K562 (cell line): ENCODE results near the gene ZBTB8A. TPM values are rescaled to one million over a fixed set of nuclear protein-coding genes. Genes with fewer than 3 reads are reported as not detected.

Experiments used
- BRF2 ChIP-seq: IDR thresholded peaks from 3 replicates; pipeline ENCODE4 v1.6.1; 2011; ENCODE audit warnings: borderline replicate concordance, mild to moderate bottlenecking; ENCODE audit not compliant: insufficient read length, insufficient read depth
- CREM ChIP-seq: IDR thresholded peaks from 2 replicates; pipeline ENCODE4 v1.6.1; 2014; ENCODE audit warnings: antibody characterized with exemption, low read depth
- ETV5 ChIP-seq: sonication (generic); formaldehyde crosslinking; IDR thresholded peaks from 2 replicates; pipeline ENCODE4 v1.4.0; 2020; ENCODE audit warnings: low read depth, mild to moderate bottlenecking, missing genetic modification reagents
- EZH2 ChIP-seq: IDR thresholded peaks from 2 replicates; pipeline ENCODE4 v1.6.1; 2012; ENCODE audit warnings: low read depth, mild to moderate bottlenecking, inconsistent platforms, low read length, borderline replicate concordance
- GTF2E2 ChIP-seq: fragments of 200-800 bp; sonication (Bioruptor generic); IDR thresholded peaks from 2 replicates; pipeline ENCODE4 v1.6.1; 2016; ENCODE audit warnings: missing genetic modification characterization, missing compliant biosample characterization
- GTF2F1 ChIP-seq: IDR thresholded peaks from 2 replicates; pipeline ENCODE4 v1.6.1; 2011; ENCODE audit warnings: low read depth, low read length, improper control_type of control experiment
- NFE2L1 ChIP-seq: fragments of 450-650 bp; IDR thresholded peaks from 2 replicates; pipeline ENCODE4 v1.6.1; 2016; ENCODE audit warnings: missing genetic modification characterization, low read depth, mild to moderate bottlenecking, missing compliant biosample characterization, moderate library complexity, borderline replicate concordance
- PTBP1 ChIP-seq: fragments of 200-400 bp; formaldehyde crosslinking; IDR thresholded peaks from 2 replicates; pipeline ENCODE4 v1.6.1; 2017; ENCODE audit warnings: low read depth, low read length
- RERE ChIP-seq: sonication (generic); formaldehyde crosslinking; IDR thresholded peaks from 2 replicates; pipeline ENCODE4 v1.8.0; 2023; ENCODE audit warnings: missing genetic modification reagents, mild to moderate bottlenecking, borderline replicate concordance
- SETDB1 ChIP-seq: IDR thresholded peaks from one replicate; pipeline ENCODE4 v1.6.1; 2012; ENCODE audit warnings: low read length, control low read depth, inconsistent platforms
- ZNF12 ChIP-seq: sonication (generic); formaldehyde crosslinking; IDR thresholded peaks from 2 replicates; pipeline ENCODE4 v1.4.0; 2020; ENCODE audit warnings: mild to moderate bottlenecking, missing genetic modification reagents
- ZNF282 ChIP-seq: sonication (generic); formaldehyde crosslinking; IDR thresholded peaks from 2 replicates; pipeline ENCODE4 v1.8.1; 2023; ENCODE audit warnings: missing genetic modification reagents
- ZNF75A ChIP-seq: fragments of 450-650 bp; formaldehyde crosslinking; IDR thresholded peaks from 2 replicates; pipeline ENCODE4 v1.4.0; 2020; ENCODE audit warnings: mild to moderate bottlenecking
- ZSCAN29 ChIP-seq: fragments of 450-650 bp; IDR thresholded peaks from 2 replicates; pipeline ENCODE4 v1.6.1; 2017
- polyA plus RNA-seq, 8 experiments: library from polyadenylated mRNA; depleted of rRNA in 4 of 8; stranded (reverse) in 5 of 8; unstranded in 3 of 8; fragments of >200 nt; fragmentation: Nextera tagmentation in 2 of 8; fragmentation: Illumina TruSeq in 1 of 8; extraction: Ambion mirVana in 2 of 8; extraction: Trizol in 1 of 8; gene quantifications; 2 replicates each; pipeline versions ENCODE4 v1.2.1 to v1.2.3, GENCODE V29; 2011 to 2014; ENCODE audit warnings: inconsistent platforms in 1 of 8, missing spikeins in 1 of 8
- total RNA-seq, 7 experiments: library from RNA; depleted of rRNA in 6 of 7; stranded (reverse); fragments of >200 nt in 6 of 7; fragmentation: Illumina TruSeq in 2 of 7; extraction: Trizol in 2 of 7; gene quantifications; 2 replicates each; pipeline versions ENCODE4 v1.2.1 to v1.2.3, GENCODE V29; 2011 to 2021; ENCODE audit warnings: low replicate concordance in 1 of 7
- TF ChIP-seq, protein P1 (sequence below): fragments of 450-650 bp; IDR thresholded peaks from 2 replicates; pipeline ENCODE4 v1.7.0; 2016; ENCODE audit warnings: borderline replicate concordance
- TF ChIP-seq, protein P2 (sequence below): sonication (generic); formaldehyde crosslinking; IDR thresholded peaks from 2 replicates; pipeline ENCODE4 v1.8.0; 2022; ENCODE audit warnings: mild to moderate bottlenecking, missing genetic modification reagents
- TF ChIP-seq, protein P3 (sequence below): sonication (generic); formaldehyde crosslinking; IDR thresholded peaks from 2 replicates; pipeline ENCODE4 v1.8.1; 2023; ENCODE audit warnings: mild to moderate bottlenecking, missing genetic modification reagents

ZBTB8A gene
- total and polyA plus RNA-seq, 9 of the 15 experiments (the other 6 are each of a cell fraction or from before 2014, with no cell fraction given) = 0.01 to 0.64 (median 0.09) TPM

DNA sequence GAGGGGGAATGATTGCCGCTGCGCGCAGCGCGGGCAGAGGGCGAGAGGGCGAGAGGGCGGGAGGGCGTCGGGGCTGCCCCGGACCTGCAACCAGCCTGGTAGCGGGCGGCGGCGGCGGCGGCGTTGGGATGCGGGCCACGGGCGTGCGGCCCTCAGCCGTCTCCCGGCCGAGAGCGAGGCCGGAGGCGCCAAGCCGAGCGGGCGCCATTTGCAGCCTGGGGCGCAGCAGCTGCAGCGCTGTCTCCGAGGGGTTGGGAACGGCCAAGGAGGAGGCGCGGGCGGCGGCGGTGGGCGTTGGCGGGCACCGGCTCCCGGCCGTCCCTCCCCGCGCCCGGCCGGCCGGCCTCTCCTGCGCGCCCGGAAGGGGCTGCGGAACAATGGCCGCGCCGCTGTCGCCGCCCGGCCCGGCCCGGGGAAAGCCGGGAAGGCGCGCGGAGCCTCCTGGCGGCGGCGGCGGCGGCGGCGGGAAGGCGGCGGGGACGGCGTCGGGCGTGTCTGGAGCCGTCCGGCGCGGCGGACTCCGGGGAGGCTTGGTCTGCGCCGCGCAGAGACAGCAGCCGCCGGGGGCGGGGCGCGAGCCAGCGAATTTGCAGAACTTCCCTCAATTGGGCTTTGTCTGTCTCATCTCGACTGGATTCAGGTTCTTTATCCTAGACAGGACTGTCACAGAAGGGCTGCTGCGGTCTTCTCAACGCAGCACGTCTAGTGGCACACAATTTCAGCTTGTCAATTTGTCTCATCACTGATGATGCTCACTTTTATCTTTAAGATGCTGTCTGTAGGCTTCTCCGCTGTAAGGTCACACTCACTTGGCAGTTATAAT is 38.6 kb upstream of the ZBTB8A start (continued):
- TF ChIP-seq, protein P1, sequence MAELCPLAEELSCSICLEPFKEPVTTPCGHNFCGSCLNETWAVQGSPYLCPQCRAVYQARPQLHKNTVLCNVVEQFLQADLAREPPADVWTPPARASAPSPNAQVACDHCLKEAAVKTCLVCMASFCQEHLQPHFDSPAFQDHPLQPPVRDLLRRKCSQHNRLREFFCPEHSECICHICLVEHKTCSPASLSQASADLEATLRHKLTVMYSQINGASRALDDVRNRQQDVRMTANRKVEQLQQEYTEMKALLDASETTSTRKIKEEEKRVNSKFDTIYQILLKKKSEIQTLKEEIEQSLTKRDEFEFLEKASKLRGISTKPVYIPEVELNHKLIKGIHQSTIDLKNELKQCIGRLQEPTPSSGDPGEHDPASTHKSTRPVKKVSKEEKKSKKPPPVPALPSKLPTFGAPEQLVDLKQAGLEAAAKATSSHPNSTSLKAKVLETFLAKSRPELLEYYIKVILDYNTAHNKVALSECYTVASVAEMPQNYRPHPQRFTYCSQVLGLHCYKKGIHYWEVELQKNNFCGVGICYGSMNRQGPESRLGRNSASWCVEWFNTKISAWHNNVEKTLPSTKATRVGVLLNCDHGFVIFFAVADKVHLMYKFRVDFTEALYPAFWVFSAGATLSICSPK = no peak
- no peak for TF ChIP-seq ETV5 (CRISPR knock-in tag)
- TF ChIP-seq CREM = 0 out of 2 replicates have a peak, but pooled peaks have one; percentile 2
- TF ChIP-seq ZNF75A (CRISPR knock-in tag) = no peak
- TF ChIP-seq GTF2F1 = no peak
- TF ChIP-seq, protein P2, sequence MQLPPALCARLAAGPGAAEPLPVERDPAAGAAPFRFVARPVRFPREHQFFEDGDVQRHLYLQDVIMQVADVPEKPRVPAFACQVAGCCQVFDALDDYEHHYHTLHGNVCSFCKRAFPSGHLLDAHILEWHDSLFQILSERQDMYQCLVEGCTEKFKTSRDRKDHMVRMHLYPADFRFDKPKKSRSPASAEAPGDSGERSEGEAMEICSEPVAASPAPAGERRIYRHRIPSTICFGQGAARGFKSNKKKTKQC = no peak
- TF ChIP-seq ZNF282 (CRISPR knock-in tag) = no peak
- no peak for TF ChIP-seq NFE2L1 (tag)
- no peak for TF ChIP-seq ZNF12 (CRISPR knock-in tag)
- no peak for TF ChIP-seq EZH2
- no peak for TF ChIP-seq GTF2E2 (tag)
- TF ChIP-seq, protein P3, sequence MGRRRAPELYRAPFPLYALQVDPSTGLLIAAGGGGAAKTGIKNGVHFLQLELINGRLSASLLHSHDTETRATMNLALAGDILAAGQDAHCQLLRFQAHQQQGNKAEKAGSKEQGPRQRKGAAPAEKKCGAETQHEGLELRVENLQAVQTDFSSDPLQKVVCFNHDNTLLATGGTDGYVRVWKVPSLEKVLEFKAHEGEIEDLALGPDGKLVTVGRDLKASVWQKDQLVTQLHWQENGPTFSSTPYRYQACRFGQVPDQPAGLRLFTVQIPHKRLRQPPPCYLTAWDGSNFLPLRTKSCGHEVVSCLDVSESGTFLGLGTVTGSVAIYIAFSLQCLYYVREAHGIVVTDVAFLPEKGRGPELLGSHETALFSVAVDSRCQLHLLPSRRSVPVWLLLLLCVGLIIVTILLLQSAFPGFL (CRISPR knock-in tag) = no peak
- no peak for TF ChIP-seq BRF2
- TF ChIP-seq RERE (CRISPR knock-in tag) = no peak
- no peak for TF ChIP-seq SETDB1
- TF ChIP-seq PTBP1 = no peak
- no peak for TF ChIP-seq ZSCAN29
